Neural progenitor cell (in vitro differentiated cells): ENCODE data around the gene VGLL1.

ENCODE experiments used
- EZH2 ChIP-seq: fragments of 200-600 bp; sonication (generic); IDR thresholded peaks from 2 replicates; pipeline ENCODE4 v1.6.1; 2017; ENCODE audit warnings: antibody characterized with exemption, mild to moderate bottlenecking, moderate library complexity
- TF ChIP-seq, protein P1 (sequence below): fragments of 200-600 bp; sonication (generic); IDR thresholded peaks from 2 replicates; pipeline ENCODE4 v1.5.1; 2017; ENCODE audit warnings: antibody characterized with exemption, mild to moderate bottlenecking

DNA sequence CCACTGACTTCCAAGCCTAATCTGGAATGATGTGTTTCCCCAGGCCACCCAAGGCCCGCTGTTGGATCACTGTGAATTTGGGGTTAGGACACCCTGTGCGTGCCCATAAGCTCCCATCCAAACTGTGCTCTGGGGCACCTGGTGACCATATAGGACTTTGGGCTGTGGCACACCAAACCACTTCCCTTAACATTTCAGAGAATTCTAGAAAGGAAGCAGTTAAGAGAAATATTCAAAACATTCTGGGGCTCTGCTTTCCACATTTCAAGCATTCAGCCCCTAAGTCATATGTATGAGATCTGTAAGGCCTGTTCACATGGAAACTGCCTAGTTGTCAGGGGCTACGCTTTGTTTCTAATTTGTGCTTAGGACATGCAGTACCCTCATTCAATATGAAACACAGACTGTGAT, 14.4 kb downstream of the VGLL1 start:
- TF ChIP-seq, protein P1, sequence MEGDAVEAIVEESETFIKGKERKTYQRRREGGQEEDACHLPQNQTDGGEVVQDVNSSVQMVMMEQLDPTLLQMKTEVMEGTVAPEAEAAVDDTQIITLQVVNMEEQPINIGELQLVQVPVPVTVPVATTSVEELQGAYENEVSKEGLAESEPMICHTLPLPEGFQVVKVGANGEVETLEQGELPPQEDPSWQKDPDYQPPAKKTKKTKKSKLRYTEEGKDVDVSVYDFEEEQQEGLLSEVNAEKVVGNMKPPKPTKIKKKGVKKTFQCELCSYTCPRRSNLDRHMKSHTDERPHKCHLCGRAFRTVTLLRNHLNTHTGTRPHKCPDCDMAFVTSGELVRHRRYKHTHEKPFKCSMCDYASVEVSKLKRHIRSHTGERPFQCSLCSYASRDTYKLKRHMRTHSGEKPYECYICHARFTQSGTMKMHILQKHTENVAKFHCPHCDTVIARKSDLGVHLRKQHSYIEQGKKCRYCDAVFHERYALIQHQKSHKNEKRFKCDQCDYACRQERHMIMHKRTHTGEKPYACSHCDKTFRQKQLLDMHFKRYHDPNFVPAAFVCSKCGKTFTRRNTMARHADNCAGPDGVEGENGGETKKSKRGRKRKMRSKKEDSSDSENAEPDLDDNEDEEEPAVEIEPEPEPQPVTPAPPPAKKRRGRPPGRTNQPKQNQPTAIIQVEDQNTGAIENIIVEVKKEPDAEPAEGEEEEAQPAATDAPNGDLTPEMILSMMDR = no peak
- no peak for TF ChIP-seq EZH2
